ENCODE measurements around the gene PRRX2.
A peak's percentile ranks its signal among the peaks of the same experiment; 100 is the strongest.

Gene PRRX2

DNA sequence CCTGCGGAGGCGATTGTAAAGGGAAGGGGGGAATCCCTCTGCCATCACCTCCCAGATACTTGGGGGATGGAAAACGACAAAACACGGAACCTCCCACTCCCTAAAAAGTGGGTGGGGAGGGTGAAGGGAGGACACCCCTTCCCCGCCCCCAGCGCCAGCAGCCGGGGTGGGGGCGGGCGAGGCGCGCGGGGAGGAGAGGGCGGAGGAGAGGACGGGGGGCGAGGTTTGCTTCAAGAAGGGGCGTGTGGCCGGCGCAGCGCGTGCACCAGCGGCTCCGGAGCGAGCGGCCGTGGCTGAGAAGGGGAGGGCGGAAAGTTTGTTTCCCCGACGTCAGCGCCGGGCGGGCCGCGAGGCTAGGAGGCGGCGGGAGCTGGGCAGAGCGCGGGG lies at the start of gene PRRX2:
PRRX2 (plus strand) TSS at position 259 of the 387 bp plus-strand sequence. CDS start 221 bp downstream, outside the sequence.
- Histone ChIP-seq H3K36me3 (ENCODE audit: control insufficient read depth, insufficient read depth, low read length) (no peaks in the 10 kb centered on the region), H3K9ac (ENCODE audit: low read length) (no peak within 1 kb of the TSS), H3K27me3 (ENCODE audit: control insufficient read depth, insufficient read depth, low read length) (peaks cover 13% of the 10 kb centered on the region), H3K4me3 (ENCODE audit: low read length) (no peak within 1 kb of the TSS), H3K4me1 (ENCODE audit: control insufficient read depth, insufficient read depth, low read length) (peaks cover 11% of the 10 kb centered on the region), H3K9me3 (ENCODE audit: control insufficient read depth, low read length) (no peaks in the 10 kb centered on the region)

GRCh38 chr9:129617167-129617566 lies 48.3 kb upstream of the PRRX2 start:
- no peaks in the 10 kb centered on the region for H3K27me3 ChIP-seq (ENCODE audit: control insufficient read depth, insufficient read depth, low read length)
- H3K4me1 ChIP-seq (ENCODE audit: control insufficient read depth, insufficient read depth, low read length) = peaks cover 27% of the 10 kb centered on the region
- no peaks in the 10 kb centered on the region for H3K9me3 ChIP-seq (ENCODE audit: control insufficient read depth, low read length)
- no peak overlapping the region for H3K4me3 ChIP-seq (ENCODE audit: low read length)
- no peak overlapping the region for H3K9ac ChIP-seq (ENCODE audit: low read length)
- H3K36me3 ChIP-seq (ENCODE audit: control insufficient read depth, insufficient read depth, low read length) = no peaks in the 10 kb centered on the region

GRCh38 chr9:129619787-129620668 lies 45.4 kb upstream of the PRRX2 start:
- Histone ChIP-seq H3K9me3 (ENCODE audit: control insufficient read depth, low read length) (no peaks in the 10 kb centered on the region), H3K9ac (ENCODE audit: low read length) (peak overlapping the region; percentile 25), H3K4me3 (ENCODE audit: low read length) (no peak overlapping the region), H3K36me3 (ENCODE audit: control insufficient read depth, insufficient read depth, low read length) (no peaks in the 10 kb centered on the region), H3K27me3 (ENCODE audit: control insufficient read depth, insufficient read depth, low read length) (no peaks in the 10 kb centered on the region), H3K4me1 (ENCODE audit: control insufficient read depth, insufficient read depth, low read length) (peaks cover 6% of the 10 kb centered on the region)

- Histone ChIP-seq H3K27me3 (ENCODE audit: control insufficient read depth, insufficient read depth, low read length) (no peaks in the 10 kb centered on the region), H3K9ac (ENCODE audit: low read length) (peak within 1 kb of the TSS; percentile 25), H3K4me3 (ENCODE audit: low read length) (no peak within 1 kb of the TSS), H3K4me1 (ENCODE audit: control insufficient read depth, insufficient read depth, low read length) (peaks cover 6% of the 10 kb centered on the region), H3K36me3 (ENCODE audit: control insufficient read depth, insufficient read depth, low read length) (no peaks in the 10 kb centered on the region), H3K9me3 (ENCODE audit: control insufficient read depth, low read length) (no peaks in the 10 kb centered on the region)
These were observed 44.7 kb upstream of the PRRX2 start, which contains the start of gene C9orf50 for GRCh38 chr9:129620669-129621295. C9orf50 (minus strand) TSS chr9:129621101; CDS start chr9:129620574, 527 bp downstream.

GRCh38 chr9:129623331-129623730 lies 42.1 kb upstream of the PRRX2 start:
- Histone ChIP-seq H3K4me1 (ENCODE audit: control insufficient read depth, insufficient read depth, low read length) (peaks cover 23% of the 10 kb centered on the region), H3K9ac (ENCODE audit: low read length) (no peak overlapping the region), H3K36me3 (ENCODE audit: control insufficient read depth, insufficient read depth, low read length) (no peaks in the 10 kb centered on the region), H3K4me3 (ENCODE audit: low read length) (no peak overlapping the region), H3K27me3 (ENCODE audit: control insufficient read depth, insufficient read depth, low read length) (no peaks in the 10 kb centered on the region), H3K9me3 (ENCODE audit: control insufficient read depth, low read length) (no peaks in the 10 kb centered on the region)

GRCh38 chr9:129624168-129624759 lies 41.2 kb upstream of the PRRX2 start:
- H3K36me3 ChIP-seq (ENCODE audit: control insufficient read depth, insufficient read depth, low read length) = no peaks in the 10 kb centered on the region
- H3K9me3 ChIP-seq (ENCODE audit: control insufficient read depth, low read length) = no peaks in the 10 kb centered on the region
- H3K4me1 ChIP-seq (ENCODE audit: control insufficient read depth, insufficient read depth, low read length) = peaks cover 25% of the 10 kb centered on the region
- no peak overlapping the region for H3K9ac ChIP-seq (ENCODE audit: low read length)
- no peaks in the 10 kb centered on the region for H3K27me3 ChIP-seq (ENCODE audit: control insufficient read depth, insufficient read depth, low read length)
- no peak overlapping the region for H3K4me3 ChIP-seq (ENCODE audit: low read length)

GRCh38 chr9:129624947-129625346 lies 40.5 kb upstream of the PRRX2 start:
- H3K9ac ChIP-seq (ENCODE audit: low read length) = no peak overlapping the region
- H3K4me3 ChIP-seq (ENCODE audit: low read length) = no peak overlapping the region
- no peaks in the 10 kb centered on the region for H3K36me3 ChIP-seq (ENCODE audit: control insufficient read depth, insufficient read depth, low read length)
- H3K9me3 ChIP-seq (ENCODE audit: control insufficient read depth, low read length) = no peaks in the 10 kb centered on the region
- no peaks in the 10 kb centered on the region for H3K27me3 ChIP-seq (ENCODE audit: control insufficient read depth, insufficient read depth, low read length)
- H3K4me1 ChIP-seq (ENCODE audit: control insufficient read depth, insufficient read depth, low read length) = peaks cover 20% of the 10 kb centered on the region

DNA sequence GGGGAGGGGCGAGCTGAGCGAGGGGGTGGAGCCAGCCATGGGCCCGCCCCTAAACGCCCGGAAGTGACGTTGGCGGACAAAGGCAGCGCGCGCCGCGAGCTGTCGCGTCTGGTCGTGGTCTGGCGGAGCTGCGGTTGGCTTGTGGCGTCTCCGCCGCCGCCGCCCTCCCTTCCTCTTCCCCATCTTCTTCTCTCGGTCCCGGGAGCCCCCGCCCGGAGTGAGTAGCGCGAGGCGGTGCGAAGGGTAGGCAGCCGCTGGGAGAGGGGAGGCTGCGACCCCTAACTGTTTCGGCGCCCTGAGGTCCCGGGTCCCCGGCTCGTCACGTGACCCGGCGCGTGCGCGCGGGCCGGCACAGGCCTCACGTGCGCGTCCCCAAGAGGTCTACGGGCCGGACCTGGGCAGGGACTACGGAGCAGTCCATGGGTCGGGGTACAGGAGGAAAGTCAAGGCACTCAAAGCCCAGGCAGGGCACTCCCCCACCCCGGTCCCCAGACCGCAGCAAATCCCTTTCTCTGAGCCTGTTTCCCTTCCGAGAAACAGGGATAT lies 39.3 kb upstream of the PRRX2 start, which contains the start of gene NTMT1:
NTMT1 (plus strand) TSS at position 85 of the 546 bp plus-strand sequence. CDS start 6,541 bp downstream, outside the sequence.
- H3K36me3 ChIP-seq (ENCODE audit: control insufficient read depth, insufficient read depth, low read length) = no peaks in the 10 kb centered on the region
- no peaks in the 10 kb centered on the region for H3K27me3 ChIP-seq (ENCODE audit: control insufficient read depth, insufficient read depth, low read length)
- H3K9ac ChIP-seq (ENCODE audit: low read length) = peak within 1 kb of the TSS; percentile 79
- H3K4me3 ChIP-seq (ENCODE audit: low read length) = peak within 1 kb of the TSS; percentile 80
- H3K4me1 ChIP-seq (ENCODE audit: control insufficient read depth, insufficient read depth, low read length) = peaks cover 29% of the 10 kb centered on the region
- H3K9me3 ChIP-seq (ENCODE audit: control insufficient read depth, low read length) = no peaks in the 10 kb centered on the region

DNA sequence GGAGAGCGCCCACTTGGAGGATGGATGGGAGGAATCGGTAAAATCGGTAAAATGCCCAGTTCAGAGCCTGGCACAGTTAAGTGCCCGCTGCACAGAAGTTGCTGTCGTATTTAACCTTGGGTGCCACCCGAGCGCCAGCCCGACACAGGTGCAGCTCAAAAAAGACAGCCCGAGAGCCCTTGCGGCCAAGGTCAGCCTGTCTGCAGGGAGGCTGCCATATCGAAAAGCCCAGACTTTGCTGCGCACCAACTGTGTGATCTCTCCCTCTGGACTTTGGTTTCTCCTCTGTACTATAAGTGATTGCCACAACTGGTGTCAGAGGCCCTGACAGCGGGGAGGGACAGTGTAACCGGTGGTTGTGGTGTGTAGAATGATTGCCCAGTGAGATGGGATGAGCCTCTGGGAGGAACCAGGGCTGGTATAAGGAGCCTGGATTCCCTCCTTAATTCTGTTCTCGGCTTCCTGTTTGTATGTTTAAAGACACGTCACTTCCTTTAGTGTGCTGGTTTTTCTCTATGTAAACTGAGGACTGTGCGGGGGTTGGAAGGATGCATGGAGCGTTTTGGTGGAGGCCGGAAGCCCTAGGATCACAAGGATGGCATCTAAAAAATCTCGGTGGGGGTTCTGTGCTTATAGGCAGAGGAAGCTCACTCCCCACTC lies 38.7 kb upstream of the PRRX2 start:
- Histone ChIP-seq H3K4me3 (ENCODE audit: low read length) (peak overlapping the region; percentile 80), H3K4me1 (ENCODE audit: control insufficient read depth, insufficient read depth, low read length) (peaks cover 35% of the 10 kb centered on the region), H3K36me3 (ENCODE audit: control insufficient read depth, insufficient read depth, low read length) (no peaks in the 10 kb centered on the region), H3K27me3 (ENCODE audit: control insufficient read depth, insufficient read depth, low read length) (no peaks in the 10 kb centered on the region), H3K9me3 (ENCODE audit: control insufficient read depth, low read length) (no peaks in the 10 kb centered on the region), H3K9ac (ENCODE audit: low read length) (peak overlapping the region; percentile 79)

GRCh38 chr9:129627556-129628440 lies 37.6 kb upstream of the PRRX2 start:
- H3K9ac ChIP-seq (ENCODE audit: low read length) = peak overlapping the region; percentile 79
- H3K36me3 ChIP-seq (ENCODE audit: control insufficient read depth, insufficient read depth, low read length) = peaks cover 10% of the 10 kb centered on the region
- no peaks in the 10 kb centered on the region for H3K27me3 ChIP-seq (ENCODE audit: control insufficient read depth, insufficient read depth, low read length)
- H3K9me3 ChIP-seq (ENCODE audit: control insufficient read depth, low read length) = no peaks in the 10 kb centered on the region
- H3K4me3 ChIP-seq (ENCODE audit: low read length) = peak overlapping the region; percentile 80
- peaks cover 39% of the 10 kb centered on the region for H3K4me1 ChIP-seq (ENCODE audit: control insufficient read depth, insufficient read depth, low read length)

GRCh38 chr9:129628709-129629108 lies 36.7 kb upstream of the PRRX2 start:
- Histone ChIP-seq H3K4me3 (ENCODE audit: low read length) (no peak overlapping the region), H3K27me3 (ENCODE audit: control insufficient read depth, insufficient read depth, low read length) (no peaks in the 10 kb centered on the region), H3K4me1 (ENCODE audit: control insufficient read depth, insufficient read depth, low read length) (peaks cover 39% of the 10 kb centered on the region), H3K36me3 (ENCODE audit: control insufficient read depth, insufficient read depth, low read length) (peaks cover 11% of the 10 kb centered on the region), H3K9ac (ENCODE audit: low read length) (no peak overlapping the region), H3K9me3 (ENCODE audit: control insufficient read depth, low read length) (no peaks in the 10 kb centered on the region)

Measured in mucosa of stomach (tissue), 1 donor.